ENCODE results near the gene ZNF10. TPM values are rescaled to one million over a fixed set of nuclear protein-coding genes. Genes with fewer than 3 reads are reported as not detected.

ZNF10 gene
- total and polyA plus RNA-seq, 2 donors (not counting 1 experiment from before 2014, with no cell fraction given) = 5.2 to 20.9 TPM

DNA sequence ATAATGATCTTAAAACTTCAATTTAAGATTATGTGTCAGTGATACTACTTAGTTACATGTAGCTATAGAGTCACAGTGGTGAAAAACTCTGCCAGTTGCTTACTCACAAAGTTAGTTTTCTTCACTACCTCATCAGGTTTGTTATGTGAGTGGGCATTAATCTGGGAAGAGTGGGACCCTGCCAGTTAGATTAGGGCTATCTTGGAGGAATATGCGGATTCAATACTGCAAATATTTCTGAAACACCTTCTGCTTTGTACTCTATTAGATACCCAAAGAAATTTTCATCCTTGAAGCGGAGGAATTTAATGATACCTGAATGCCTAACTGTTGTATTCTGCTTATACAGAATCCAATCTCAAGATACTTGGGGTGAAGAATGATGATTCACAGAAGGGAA, 76.0 kb downstream of the ZNF10 start:
- Histone ChIP-seq H3K9ac (ENCODE audit: low read length) (no peak overlapping the region), H3K36me3 (replicated peaks in 1 of 2; ENCODE audit: control extremely low read depth in 1 of 2, control insufficient read depth in 1 of 2, extremely low read depth in 1 of 2, insufficient read depth in 2 of 2, low read length in 1 of 2) (peaks cover 12 to 20% of the 10 kb centered on the region in 2 experiments), H3K4me2 (replicated peaks; ENCODE audit: low read depth, low read length, poor library complexity, severe bottlenecking) (no peak overlapping the region), H3K9me3 (ENCODE audit: control extremely low read depth in 1 of 3, control insufficient read depth in 2 of 3, insufficient read depth in 1 of 3, low read length in 2 of 3) (peaks cover 47 to 94% (median 52%) of the 10 kb centered on the region in 3 donors), H3K4me3 (ENCODE audit: control extremely low read depth in 1 of 5, extremely low read depth in 1 of 5, insufficient read depth in 1 of 5, low read depth in 2 of 5, low read length in 4 of 5) (no peak overlapping the region), H3K79me2 (ENCODE audit: control insufficient read depth, insufficient read depth, low read length) (no peaks in the 10 kb centered on the region), H2AFZ (ENCODE audit: insufficient read depth, low read depth, low read length, poor library complexity, severe bottlenecking) (no peak overlapping the region), H3K27me3 (replicated peaks in 1 of 4; ENCODE audit: control extremely low read depth in 1 of 4, control insufficient read depth in 3 of 4, insufficient read depth in 4 of 4, low read length in 3 of 4) (no peaks in the 10 kb centered on the region), H3K27ac (ENCODE audit: low read length in 2 of 2) (no peak overlapping the region), H3K4me1 (ENCODE audit: control insufficient read depth in 2 of 2, insufficient read depth in 2 of 2, low read length in 2 of 2) (no peaks in the 10 kb centered on the region), H4K20me1 (ENCODE audit: control insufficient read depth, insufficient read depth, low read length, poor library complexity, severe bottlenecking) (no peaks in the 10 kb centered on the region)
- Mint-ChIP-seq H3K27me3 (no peaks in the 10 kb centered on the region), H3K4me3 (no peak overlapping the region), H3K4me1 (no peaks in the 10 kb centered on the region), H3K27ac (no peak overlapping the region), H3K9me3 (ENCODE audit: insufficient read depth) (peaks cover 8% of the 10 kb centered on the region)
- ChIA-PET CTCF (no interaction called here), POLR2A (no interaction called here)
- no CpG with 5 or more reads among the region's 2 CpGs for WGBS (ENCODE audit: insufficient coverage)
- DNase-seq (no peak), ATAC-seq (ENCODE audit: low read depth) (no peak)
- intact Hi-C loops (cut with micrococcal nuclease) = no loop called here
- TF ChIP-seq EZH2 (IDR thresholded peaks at IDR 0.05; ENCODE audit: borderline replicate concordance, insufficient read depth, low read depth, low read length, poor library complexity, severe bottlenecking) (no peak), CTCF (IDR thresholded peaks at IDR 0.05) (no peak)

Other genes starting within 250 kb of the ZNF10 start
- 92.5 and 105 TPM in 2 replicates for gene CHFR, start 243.0 kb upstream of the ZNF10 start, total RNA-seq
- 83.8 and 89.0 TPM in 2 replicates for gene CHFR, start 243.0 kb upstream of the ZNF10 start, polyA plus RNA-seq
- gene ZNF605, start 174.3 kb upstream of the ZNF10 start, total RNA-seq = 19.7 and 21.7 TPM in 2 replicates
- 6.0 and 8.7 TPM in 2 replicates for gene ZNF605, start 174.3 kb upstream of the ZNF10 start, polyA plus RNA-seq
- gene ZNF26, start 144.3 kb upstream of the ZNF10 start, total RNA-seq = 36.0 and 41.5 TPM in 2 replicates
- 38.3 and 43.6 TPM in 2 replicates for gene ZNF26, start 144.3 kb upstream of the ZNF10 start, polyA plus RNA-seq
- 48.4 and 61.5 TPM in 2 replicates for gene ZNF84, start 93.1 kb upstream of the ZNF10 start, total RNA-seq
- gene ZNF84, start 93.1 kb upstream of the ZNF10 start, polyA plus RNA-seq = 17.6 and 22.0 TPM in 2 replicates
- 24.2 and 26.8 TPM in 2 replicates for gene ZNF140, start 49.7 kb upstream of the ZNF10 start, total RNA-seq
- gene ZNF140, start 49.7 kb upstream of the ZNF10 start, polyA plus RNA-seq = 10.1 and 11.3 TPM in 2 replicates
- gene ZNF891, start 353 bp upstream of the ZNF10 start, total RNA-seq = 6.8 and 7.7 TPM in 2 replicates
- gene ZNF891, start 353 bp upstream of the ZNF10 start, polyA plus RNA-seq = 1.5 and 2.3 TPM in 2 replicates
- 32.4 and 37.1 TPM in 2 replicates for gene ZNF268, start 50.9 kb downstream of the ZNF10 start, total RNA-seq
- 4.1 and 4.4 TPM in 2 replicates for gene ZNF268, start 50.9 kb downstream of the ZNF10 start, polyA plus RNA-seq
- gene ANHX, start 105.2 kb downstream of the ZNF10 start, total RNA-seq = not detected in 2 replicates
- gene ANHX, start 105.2 kb downstream of the ZNF10 start, polyA plus RNA-seq = not detected in 2 replicates

Measured in B cell (primary cell).